G401 (cell line): ENCODE measurements around the gene KAT8. TPM values are rescaled to one million over a fixed set of nuclear protein-coding genes. Genes with fewer than 3 reads are reported as not detected.

Experiments
- DNase-seq: peaks from one replicate; pipeline ENCODE4 v3.0.0-alpha.2; 2015; ENCODE audit warnings: low spot score
- in situ Hi-C: cut with HindIII; loops from 2 replicates; pipeline ENCODE4 v1.10.0; 2016; ENCODE audit warnings: low sequenced_read_pairs, mixed read lengths
- total RNA-seq: library from RNA; depleted of rRNA; stranded (reverse); fragments of >200 nt; shearing (Covaris generic); gene quantifications from 2 replicates; pipeline ENCODE4 v1.2.3, GENCODE V29; 2014; rRNA removed

Gene KAT8
- total RNA-seq, result 86.9 and 88.7 TPM in 2 replicates

DNA sequence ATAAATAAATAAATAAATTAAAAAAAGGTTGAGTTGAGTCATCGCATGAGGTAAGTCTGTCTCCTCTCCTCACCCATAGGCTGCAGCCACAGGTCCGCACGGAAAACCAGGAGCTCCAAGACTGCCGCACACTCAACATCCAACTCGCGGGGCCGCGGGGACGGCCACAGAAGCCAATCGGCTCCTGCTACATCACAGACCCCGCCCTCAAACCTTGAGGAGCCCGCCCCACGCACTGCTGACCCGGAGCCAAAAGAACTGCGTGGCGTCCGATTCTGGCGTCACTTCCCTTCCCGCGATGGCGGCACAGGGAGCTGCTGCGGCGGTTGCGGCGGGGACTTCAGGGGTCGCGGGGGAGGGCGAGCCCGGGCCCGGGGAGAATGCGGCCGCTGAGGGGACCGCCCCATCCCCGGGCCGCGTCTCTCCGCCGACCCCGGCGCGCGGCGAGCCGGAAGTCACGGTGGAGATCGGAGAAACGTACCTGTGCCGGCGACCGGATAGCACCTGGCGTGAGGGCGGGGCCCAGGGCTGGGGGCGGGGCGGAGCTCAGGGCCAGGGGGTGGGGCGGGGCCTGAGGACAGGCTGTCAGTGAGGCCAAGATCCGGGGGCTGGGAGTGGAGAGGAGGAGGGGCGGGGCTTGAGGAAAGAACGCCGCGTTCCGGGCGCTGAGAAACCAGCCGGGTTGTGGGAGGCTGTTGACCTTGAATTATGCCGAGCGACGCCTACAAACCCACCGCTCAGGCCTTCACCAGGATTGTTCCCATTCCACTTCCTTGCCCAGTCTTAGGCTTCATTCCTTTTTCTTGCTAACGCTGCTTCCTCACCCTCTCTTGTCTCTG lies at the start of gene KAT8:
Gene KAT8, plus strand, starts transcription at position 281 of the 839 bp plus-strand sequence. Its CDS starts 18 bp downstream, at position 299.
- peak; percentile 99 for DNase-seq
- in situ Hi-C loops, result no loop called here

DNA sequence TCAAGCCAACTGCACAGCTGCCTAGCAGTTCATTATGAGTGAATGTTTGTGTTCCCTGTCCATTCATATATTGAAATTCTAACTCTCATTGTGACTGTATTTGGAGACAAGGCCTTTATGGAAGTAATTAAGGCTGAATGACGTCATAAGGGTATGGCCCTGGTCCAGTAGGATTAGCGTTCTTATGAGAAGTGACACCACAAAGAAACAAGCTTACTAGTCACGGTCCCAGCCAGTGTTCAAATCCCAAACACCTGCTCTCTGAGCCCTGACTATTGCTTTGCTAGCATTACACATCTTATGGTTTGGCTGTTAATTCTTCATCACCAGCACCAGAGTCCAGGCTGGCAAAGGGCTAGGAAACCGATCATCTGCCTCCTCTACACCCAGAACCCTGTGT lies 45.6 kb upstream of the KAT8 start:
- DNase-seq, result peak; percentile 23
- in situ Hi-C loops, result no loop called here

GRCh38 chr16:31072540-31073141 lies 44.8 kb upstream of the KAT8 start:
- in situ Hi-C loops, result no loop called here

DNA sequence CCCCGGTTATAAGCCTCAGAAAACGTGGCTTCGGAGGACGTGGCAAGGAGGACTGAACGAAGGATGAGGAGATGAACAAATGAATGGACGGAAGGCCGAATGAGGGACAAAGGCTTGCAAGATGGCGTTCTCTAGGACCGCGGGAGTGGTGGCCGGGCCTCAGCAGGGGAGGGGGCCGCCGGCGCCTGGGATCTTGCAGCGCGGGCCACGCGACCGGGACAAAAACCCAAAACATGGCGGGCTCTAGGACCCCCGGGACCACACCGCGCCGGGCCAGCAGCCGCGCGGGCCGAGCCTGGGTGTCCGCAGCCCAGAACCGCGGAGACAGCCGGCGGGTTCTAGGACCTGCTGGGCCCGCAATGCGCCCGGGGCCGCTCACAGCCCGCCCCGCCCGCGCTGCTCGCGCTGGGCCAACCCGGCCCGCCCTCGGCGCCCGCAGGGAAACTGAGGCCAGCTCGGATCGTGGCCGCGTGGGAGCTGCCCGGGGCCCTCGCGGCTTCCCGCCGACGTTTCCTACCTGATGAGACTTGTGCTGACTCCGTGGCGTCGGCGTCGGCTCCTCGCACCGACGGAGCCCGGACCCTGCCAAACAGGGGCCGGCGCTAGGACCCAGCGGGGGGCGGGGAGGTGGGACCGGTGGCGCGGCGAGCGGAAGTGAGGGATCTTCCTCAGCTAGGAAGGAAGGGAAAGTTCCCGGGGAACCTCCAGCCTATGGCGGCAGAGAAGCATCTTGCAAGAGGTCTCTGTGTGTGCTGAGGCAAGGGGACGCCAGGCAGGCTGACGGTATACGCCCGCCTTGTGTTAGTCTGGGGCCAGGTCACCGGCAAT lies 44.1 kb upstream of the KAT8 start:
- peak; percentile 94 for DNase-seq
- in situ Hi-C loops, result no loop called here

More at GRCh38 chr16:31072540-31073141, 44.8 kb upstream of the KAT8 start:
- DNase-seq, result peak; percentile 70

DNA sequence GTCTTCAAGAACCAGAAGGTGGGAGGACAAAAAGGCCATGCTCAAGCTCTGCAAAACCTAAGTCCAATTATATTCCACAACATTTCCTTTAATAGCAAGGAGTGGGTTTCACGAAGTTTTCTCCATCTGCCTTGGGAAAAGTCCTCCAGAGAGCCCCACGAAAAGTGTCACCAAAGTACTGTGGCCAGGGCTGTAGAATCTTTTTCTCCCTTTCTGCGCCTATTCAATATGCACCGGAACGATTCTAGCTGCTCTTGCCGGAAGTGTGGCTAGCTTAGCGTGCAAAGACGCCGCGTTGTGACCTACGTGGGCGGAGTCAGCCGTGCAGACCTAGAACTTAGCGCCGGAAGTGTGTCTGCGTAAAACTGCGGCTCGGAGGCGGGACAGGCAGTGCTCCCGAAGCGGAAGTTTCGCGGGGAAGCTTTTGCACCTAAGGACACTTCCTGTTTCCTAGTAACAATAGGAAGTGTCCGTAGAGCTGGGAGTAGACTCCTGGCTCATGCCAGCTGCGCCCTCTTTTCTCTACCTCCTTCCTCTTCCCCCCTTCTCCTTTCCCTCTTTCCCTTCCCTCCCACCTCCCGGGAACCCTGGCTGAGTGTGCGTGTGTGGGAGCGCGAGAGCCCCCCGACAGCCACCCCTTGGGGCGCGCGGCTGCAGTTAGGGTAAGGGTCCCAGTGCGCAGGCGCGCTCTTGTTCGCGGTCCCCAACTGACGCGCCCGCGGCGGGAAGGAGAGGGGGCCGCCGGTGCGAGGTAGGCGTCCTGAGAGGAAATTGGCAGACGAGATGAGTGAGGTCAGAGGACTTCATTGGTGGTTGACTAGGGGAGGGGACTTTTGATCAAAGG lies 43.3 kb upstream of the KAT8 start, which contains the start of the genes ZNF646 and ZNF668:
Gene ZNF646, plus strand, starts transcription at position 453 of the 844 bp plus-strand sequence. CDS start 1,903 bp downstream, outside the sequence.
Gene ZNF668, minus strand, starts transcription at position 271 of the 844 bp plus-strand sequence. CDS start 9,781 bp downstream, outside the sequence.
- in situ Hi-C loops, result no loop called here
- peak; percentile 100 for DNase-seq

DNA sequence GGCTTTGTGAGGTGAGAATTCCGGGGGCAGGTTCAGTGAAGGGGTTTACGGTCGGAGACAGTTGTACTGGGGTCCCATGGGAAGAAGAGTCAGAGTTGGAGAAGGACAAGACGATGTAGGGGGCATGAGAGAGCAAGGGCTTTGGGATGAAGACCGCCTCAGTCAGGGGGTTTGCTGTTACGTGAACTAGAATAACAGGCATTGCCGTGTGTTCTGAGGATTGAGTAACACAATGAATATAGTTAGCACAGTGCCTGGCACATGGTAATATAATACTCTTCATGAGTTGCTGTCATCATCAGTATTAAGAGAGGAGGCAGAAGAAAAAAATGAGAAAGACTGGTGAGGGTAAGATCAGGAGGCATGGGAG lies 42.7 kb upstream of the KAT8 start:
- in situ Hi-C loops, result no loop called here
- DNase-seq, result no peak

- DNase-seq, result no peak
- in situ Hi-C loops, result no loop called here
Measured at GRCh38 chr16:31076319-31076718, 41.1 kb upstream of the KAT8 start.

GRCh38 chr16:31077024-31077423 lies 40.4 kb upstream of the KAT8 start:
- in situ Hi-C loops, result no loop called here
- no peak for DNase-seq

DNA sequence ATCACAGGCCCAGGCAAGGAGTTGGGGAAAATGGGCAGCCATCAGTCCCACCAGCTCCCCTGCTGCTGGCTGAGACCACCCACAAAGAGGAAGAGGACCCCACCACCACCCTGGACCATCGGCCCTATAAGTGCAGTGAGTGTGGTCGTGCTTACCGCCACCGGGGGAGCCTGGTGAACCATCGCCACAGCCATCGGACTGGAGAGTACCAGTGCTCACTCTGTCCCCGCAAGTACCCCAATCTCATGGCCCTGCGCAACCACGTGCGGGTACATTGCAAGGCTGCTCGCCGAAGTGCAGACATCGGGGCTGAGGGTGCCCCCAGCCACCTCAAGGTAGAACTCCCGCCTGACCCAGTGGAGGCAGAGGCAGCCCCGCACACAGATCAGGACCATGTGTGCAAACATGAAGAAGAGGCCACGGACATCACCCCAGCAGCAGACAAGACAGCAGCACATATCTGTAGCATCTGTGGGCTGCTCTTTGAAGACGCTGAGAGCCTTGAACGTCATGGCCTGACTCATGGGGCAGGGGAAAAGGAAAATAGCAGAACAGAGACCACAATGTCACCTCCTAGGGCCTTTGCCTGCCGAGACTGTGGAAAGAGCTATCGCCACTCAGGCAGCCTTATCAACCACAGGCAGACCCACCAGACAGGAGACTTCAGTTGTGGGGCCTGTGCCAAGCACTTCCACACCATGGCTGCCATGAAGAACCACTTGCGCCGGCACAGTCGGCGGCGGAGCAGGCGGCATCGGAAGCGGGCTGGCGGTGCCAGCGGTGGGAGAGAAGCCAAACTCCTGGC lies 39.7 kb upstream of the KAT8 start:
- DNase-seq, result no peak
- in situ Hi-C loops, result no loop called here

GRCh38 chr16:31078597-31079341 lies 38.7 kb upstream of the KAT8 start:
- in situ Hi-C loops, result no loop called here
- DNase-seq, result no peak

DNA sequence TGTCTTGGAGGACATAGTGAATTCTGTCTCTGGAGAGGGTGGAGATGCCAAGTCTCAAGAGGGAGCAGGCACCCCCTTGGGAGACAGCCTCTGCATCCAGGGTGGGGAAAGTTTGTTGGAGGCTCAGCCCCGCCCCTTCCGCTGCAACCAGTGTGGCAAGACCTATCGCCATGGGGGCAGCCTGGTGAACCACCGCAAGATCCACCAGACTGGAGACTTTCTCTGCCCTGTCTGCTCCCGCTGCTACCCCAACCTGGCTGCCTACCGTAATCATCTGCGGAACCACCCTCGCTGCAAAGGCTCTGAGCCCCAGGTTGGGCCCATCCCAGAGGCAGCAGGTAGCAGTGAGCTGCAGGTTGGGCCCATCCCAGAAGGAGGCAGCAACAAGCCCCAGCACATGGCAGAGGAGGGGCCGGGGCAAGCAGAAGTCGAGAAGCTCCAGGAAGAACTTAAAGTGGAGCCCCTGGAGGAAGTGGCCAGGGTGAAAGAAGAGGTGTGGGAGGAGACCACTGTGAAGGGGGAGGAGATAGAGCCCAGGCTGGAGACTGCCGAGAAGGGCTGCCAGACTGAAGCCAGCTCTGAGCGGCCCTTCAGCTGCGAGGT lies 38.0 kb upstream of the KAT8 start:
- DNase-seq, result no peak
- in situ Hi-C loops, result no loop called here

DNA sequence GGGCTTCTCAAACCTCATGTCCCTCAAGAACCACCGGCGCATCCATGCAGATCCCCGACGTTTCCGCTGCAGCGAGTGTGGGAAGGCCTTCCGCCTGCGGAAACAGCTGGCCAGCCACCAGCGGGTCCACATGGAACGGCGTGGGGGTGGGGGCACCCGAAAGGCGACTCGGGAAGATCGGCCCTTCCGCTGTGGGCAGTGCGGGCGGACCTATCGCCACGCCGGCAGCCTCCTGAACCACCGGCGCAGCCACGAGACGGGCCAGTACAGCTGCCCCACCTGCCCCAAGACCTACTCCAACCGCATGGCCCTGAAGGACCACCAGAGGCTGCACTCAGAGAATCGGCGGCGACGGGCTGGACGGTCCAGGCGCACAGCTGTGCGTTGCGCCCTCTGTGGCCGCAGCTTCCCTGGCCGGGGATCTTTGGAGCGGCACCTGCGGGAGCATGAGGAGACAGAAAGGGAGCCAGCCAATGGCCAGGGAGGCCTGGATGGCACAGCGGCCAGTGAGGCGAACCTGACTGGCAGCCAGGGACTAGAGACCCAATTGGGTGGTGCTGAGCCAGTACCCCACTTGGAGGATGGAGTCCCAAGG lies 37.3 kb upstream of the KAT8 start:
- in situ Hi-C loops, result no loop called here
- no peak for DNase-seq

- in situ Hi-C loops, result no loop called here
- no peak for DNase-seq
Measured at GRCh38 chr16:31080756-31081419, 36.6 kb upstream of the KAT8 start.

GRCh38 chr16:31081428-31082351 lies 35.8 kb upstream of the KAT8 start:
- peak; percentile 40 for DNase-seq
- in situ Hi-C loops, result no loop called here
